Fibroblast of lung (primary cell): ENCODE results near the gene NLE1. TPM values are rescaled to one million over a fixed set of nuclear protein-coding genes. Genes with fewer than 3 reads are reported as not detected.

Source experiments
- DNase-seq, 2 donors: peaks; one replicate each; pipeline versions ENCODE4 v3.0.0 to v3.0.0-alpha.2; 2010; ENCODE audit warnings: low read depth in 2 of 2
- H2AFZ ChIP-seq: 2 replicates; pipeline ENCODE4 v1.5.1; 2012; ENCODE audit warnings: low read length, control low read depth, inconsistent platforms
- H3K27ac ChIP-seq: 2 replicates; pipeline ENCODE4 v1.5.1; 2011; ENCODE audit warnings: low read length, control low read depth; ENCODE audit not compliant: insufficient read depth
- H3K27me3 ChIP-seq: 2 replicates; pipeline ENCODE4 v1.5.1; 2011; ENCODE audit warnings: mild to moderate bottlenecking, low read length; ENCODE audit not compliant: control insufficient read depth, insufficient read depth
- H3K36me3 ChIP-seq: 2 replicates; pipeline ENCODE4 v1.5.1; 2011; ENCODE audit warnings: low read length; ENCODE audit not compliant: control insufficient read depth, insufficient read depth
- H3K4me1 ChIP-seq: 2 replicates; pipeline ENCODE4 v1.5.1; 2011; ENCODE audit warnings: low read length; ENCODE audit not compliant: control insufficient read depth, insufficient read depth; ENCODE audit errors: extremely low read depth
- H3K4me2 ChIP-seq: 2 replicates; pipeline ENCODE4 v1.5.1; 2011; ENCODE audit warnings: low read length, control low read depth; ENCODE audit not compliant: insufficient read depth; ENCODE audit errors: extremely low read depth
- H3K4me3 ChIP-seq, 4 experiments: fragments of 200-600 bp in 1 of 4; sonication (generic) in 1 of 4; replicated peaks in 1 of 4; 2 replicates each; pipeline ENCODE4 v1.5.1; 2011 to 2016; ENCODE audit warnings: low read length in 4 of 4, low read depth in 3 of 4, mild to moderate bottlenecking in 3 of 4, control low read depth in 2 of 4, inconsistent platforms in 1 of 4, mixed read lengths in 1 of 4; ENCODE audit not compliant: insufficient read depth in 1 of 4; ENCODE audit errors: control extremely low read depth in 1 of 4
- H3K79me2 ChIP-seq: 2 replicates; pipeline ENCODE4 v1.5.1; 2012; ENCODE audit warnings: mild to moderate bottlenecking, low read length, inconsistent platforms; ENCODE audit not compliant: control insufficient read depth, insufficient read depth
- H3K9ac ChIP-seq: 2 replicates; pipeline ENCODE4 v1.5.1; 2011; ENCODE audit warnings: mild to moderate bottlenecking, low read length, control low read depth; ENCODE audit not compliant: insufficient read depth
- H3K9me3 ChIP-seq: 2 replicates; pipeline ENCODE4 v1.5.1; 2012; ENCODE audit warnings: low read depth, low read length; ENCODE audit not compliant: control insufficient read depth, insufficient read depth
- H4K20me1 ChIP-seq: 2 replicates; pipeline ENCODE4 v1.5.1; 2011; ENCODE audit warnings: low read length; ENCODE audit not compliant: control insufficient read depth, insufficient read depth; ENCODE audit errors: extremely low read depth
- EZH2 ChIP-seq: IDR thresholded peaks from 2 replicates; pipeline ENCODE4 v1.5.1; 2012; ENCODE audit warnings: low read length, control low read depth, mild to moderate bottlenecking; ENCODE audit errors: missing control alignments
- polyA plus RNA-seq, 2 donors: library from polyadenylated mRNA; depleted of rRNA in 1 of 2; stranded (reverse) in 1 of 2; unstranded in 1 of 2; fragments of >200 nt; gene quantifications; 2 replicates each; pipeline ENCODE4 v1.2.1, GENCODE V29; 2011 to 2012; ENCODE audit warnings: missing spikeins in 1 of 2
- total RNA-seq: library from RNA; depleted of rRNA; stranded (reverse); fragments of >200 nt; gene quantifications from 2 replicates; pipeline ENCODE4 v1.2.1, GENCODE V29; 2014
- TF ChIP-seq, protein P1 (sequence below), 2 donors: IDR thresholded peaks in 1 of 2; conservative IDR thresholded peaks in 1 of 2; 1 replicate in 1 of 2; 2 replicates in 1 of 2; pipeline ENCODE4 v1.5.1; 2011 to 2012; ENCODE audit warnings: low read length in 2 of 2, control low read depth in 1 of 2, inconsistent platforms in 1 of 2, low read depth in 1 of 2, mild to moderate bottlenecking in 1 of 2

Gene NLE1
- total and polyA plus RNA-seq, 2 donors (not counting 1 experiment from before 2014, with no cell fraction given): 9.4 to 20.5 TPM

DNA sequence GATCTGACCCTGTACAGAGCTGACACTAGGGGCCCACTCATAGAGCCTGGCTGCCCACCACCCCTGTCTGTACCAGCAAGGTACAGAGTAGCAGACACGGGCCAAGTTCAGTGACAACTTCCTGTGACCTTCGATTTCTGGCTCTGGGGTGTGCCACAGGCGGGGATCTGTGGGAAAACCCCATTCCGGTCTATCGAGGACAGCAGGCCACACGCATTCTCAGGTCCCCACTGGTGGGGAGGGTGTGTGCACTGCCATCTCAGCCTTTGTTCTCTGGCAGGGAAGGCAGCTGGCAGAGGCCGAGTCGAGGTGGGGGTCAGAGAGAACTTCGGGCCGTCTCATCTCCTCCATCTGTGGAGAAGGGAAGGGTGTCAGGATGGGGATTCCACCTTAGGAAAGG is 10.0 kb downstream of the NLE1 start:
- H3K4me2 ChIP-seq: no peak overlapping the region
- H3K27ac ChIP-seq: no peak overlapping the region
- H3K36me3 ChIP-seq: peaks cover 27% of the 10 kb centered on the region
- no peak overlapping the region for H3K9ac ChIP-seq
- no peak overlapping the region for H3K4me3 ChIP-seq
- H4K20me1 ChIP-seq: no peaks in the 10 kb centered on the region
- TF ChIP-seq, protein P1, sequence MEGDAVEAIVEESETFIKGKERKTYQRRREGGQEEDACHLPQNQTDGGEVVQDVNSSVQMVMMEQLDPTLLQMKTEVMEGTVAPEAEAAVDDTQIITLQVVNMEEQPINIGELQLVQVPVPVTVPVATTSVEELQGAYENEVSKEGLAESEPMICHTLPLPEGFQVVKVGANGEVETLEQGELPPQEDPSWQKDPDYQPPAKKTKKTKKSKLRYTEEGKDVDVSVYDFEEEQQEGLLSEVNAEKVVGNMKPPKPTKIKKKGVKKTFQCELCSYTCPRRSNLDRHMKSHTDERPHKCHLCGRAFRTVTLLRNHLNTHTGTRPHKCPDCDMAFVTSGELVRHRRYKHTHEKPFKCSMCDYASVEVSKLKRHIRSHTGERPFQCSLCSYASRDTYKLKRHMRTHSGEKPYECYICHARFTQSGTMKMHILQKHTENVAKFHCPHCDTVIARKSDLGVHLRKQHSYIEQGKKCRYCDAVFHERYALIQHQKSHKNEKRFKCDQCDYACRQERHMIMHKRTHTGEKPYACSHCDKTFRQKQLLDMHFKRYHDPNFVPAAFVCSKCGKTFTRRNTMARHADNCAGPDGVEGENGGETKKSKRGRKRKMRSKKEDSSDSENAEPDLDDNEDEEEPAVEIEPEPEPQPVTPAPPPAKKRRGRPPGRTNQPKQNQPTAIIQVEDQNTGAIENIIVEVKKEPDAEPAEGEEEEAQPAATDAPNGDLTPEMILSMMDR (conservative IDR thresholded peaks at IDR 0.05 in 1 of 2, IDR thresholded peaks at IDR 0.05 in 1 of 2; ENCODE audit: low read depth in 1 of 2, low read length in 2 of 2): no peak
- no peak for TF ChIP-seq EZH2
- H3K4me1 ChIP-seq: peaks cover 22% of the 10 kb centered on the region
- no peaks in the 10 kb centered on the region for H3K79me2 ChIP-seq
- DNase-seq: no peak
- H3K9me3 ChIP-seq: no peaks in the 10 kb centered on the region
- H3K27me3 ChIP-seq: no peaks in the 10 kb centered on the region
- H2AFZ ChIP-seq: no peak overlapping the region

DNA sequence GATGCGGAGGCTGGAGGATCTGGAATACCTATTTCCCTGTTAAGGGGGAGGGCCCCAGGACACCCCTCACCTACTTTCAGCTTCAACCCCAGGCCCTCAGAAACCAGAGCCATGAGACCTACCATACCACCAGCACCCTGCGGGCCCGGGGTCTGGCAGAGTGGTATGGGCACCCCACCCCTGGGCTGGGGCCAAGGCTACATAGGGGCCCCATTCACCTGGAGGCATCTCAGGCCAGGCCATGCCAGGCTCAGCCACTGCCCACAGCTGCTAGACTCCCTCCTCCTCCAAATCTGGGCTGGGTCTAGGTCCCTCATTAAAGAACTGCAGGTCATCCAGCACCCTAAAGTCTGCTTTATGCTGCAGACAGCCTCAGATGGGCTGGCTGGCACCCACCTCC is 11.7 kb downstream of the NLE1 start:
- H3K36me3 ChIP-seq: peaks cover 23% of the 10 kb centered on the region
- H3K4me1 ChIP-seq: peaks cover 24% of the 10 kb centered on the region
- DNase-seq: no peak
- no peak overlapping the region for H2AFZ ChIP-seq
- no peak overlapping the region for H3K4me3 ChIP-seq
- H3K27me3 ChIP-seq: no peaks in the 10 kb centered on the region
- H3K27ac ChIP-seq: no peak overlapping the region
- H4K20me1 ChIP-seq: no peaks in the 10 kb centered on the region
- no peaks in the 10 kb centered on the region for H3K79me2 ChIP-seq
- H3K4me2 ChIP-seq: no peak overlapping the region
- H3K9me3 ChIP-seq: no peaks in the 10 kb centered on the region
- no peak for TF ChIP-seq EZH2
- TF ChIP-seq, protein P1 (conservative IDR thresholded peaks at IDR 0.05 in 1 of 2, IDR thresholded peaks at IDR 0.05 in 1 of 2; ENCODE audit: low read depth in 1 of 2, low read length in 2 of 2): no peak
- no peak overlapping the region for H3K9ac ChIP-seq

DNA sequence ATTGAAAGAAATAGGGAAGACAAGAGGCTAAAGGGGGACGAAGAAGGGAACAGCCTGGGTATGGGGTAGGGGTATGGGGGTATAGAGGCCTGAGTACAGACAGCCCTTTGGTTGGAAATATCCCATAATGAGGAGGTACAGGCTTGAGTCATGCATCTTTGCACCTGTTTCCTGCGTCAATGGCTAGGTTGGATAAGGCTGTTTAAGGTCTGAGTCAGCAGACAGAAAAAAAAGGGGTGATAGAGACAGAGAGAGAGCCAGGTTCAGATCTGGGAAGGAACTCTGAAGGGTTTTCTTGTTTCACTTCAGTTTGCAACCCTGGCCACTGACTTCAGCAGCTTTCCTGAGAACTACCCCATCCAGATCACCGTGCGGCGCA is 12.1 kb downstream of the NLE1 start:
- Histone ChIP-seq H3K27ac (no peak overlapping the region), H3K27me3 (no peaks in the 10 kb centered on the region), H3K4me1 (peaks cover 24% of the 10 kb centered on the region), H4K20me1 (no peaks in the 10 kb centered on the region), H3K9me3 (no peaks in the 10 kb centered on the region), H3K4me2 (no peak overlapping the region), H2AFZ (no peak overlapping the region), H3K9ac (no peak overlapping the region), H3K36me3 (peaks cover 21% of the 10 kb centered on the region), H3K79me2 (no peaks in the 10 kb centered on the region), H3K4me3 (no peak overlapping the region)
- TF ChIP-seq EZH2: no peak
- TF ChIP-seq, protein P1 (conservative IDR thresholded peaks at IDR 0.05 in 1 of 2, IDR thresholded peaks at IDR 0.05 in 1 of 2; ENCODE audit: low read depth in 1 of 2, low read length in 2 of 2): no peak
- DNase-seq: peak; percentile 36 to 38
